DOHH2 (cell line): ENCODE data around the gene PC.

Experiments used
- H3F3A ChIP-seq: fragments of 200-600 bp; sonication (generic), shearing (Covaris generic); 2 replicates; pipeline ENCODE4 v1.6.0; 2016; ENCODE audit warnings: antibody characterized with exemption, mild to moderate bottlenecking; ENCODE audit not compliant: control insufficient read depth, insufficient read depth
- H3K27ac ChIP-seq: fragments of 200-600 bp; sonication (generic); 2 replicates; pipeline ENCODE4 v1.5.1; 2014; ENCODE audit warnings: low read depth, mild to moderate bottlenecking, low read length, moderate library complexity
- H3K27me3 ChIP-seq: fragments of 200-600 bp; sonication (generic); 2 replicates; pipeline ENCODE4 v1.6.1; 2014; ENCODE audit warnings: mild to moderate bottlenecking, low read length, mixed read lengths; ENCODE audit not compliant: control insufficient read depth
- H3K36me3 ChIP-seq: fragments of 200-600 bp; sonication (generic); 2 replicates; pipeline ENCODE4 v1.6.1; 2014; ENCODE audit warnings: mild to moderate bottlenecking, low read length, moderate library complexity, mixed read lengths; ENCODE audit not compliant: control insufficient read depth
- H3K4me1 ChIP-seq: fragments of 200-600 bp; sonication (generic); 2 replicates; pipeline ENCODE4 v1.6.1; 2014; ENCODE audit warnings: mild to moderate bottlenecking, low read length, mixed read lengths; ENCODE audit not compliant: control insufficient read depth
- H3K4me2 ChIP-seq: fragments of 200-600 bp; sonication (generic); 2 replicates; pipeline ENCODE4 v1.6.0; 2014; ENCODE audit warnings: mild to moderate bottlenecking, low read length, moderate library complexity
- H3K4me3 ChIP-seq: fragments of 200-600 bp; sonication (generic); 2 replicates; pipeline ENCODE4 v1.5.1; 2014; ENCODE audit warnings: mild to moderate bottlenecking, low read length, mixed read lengths
- H3K79me2 ChIP-seq: fragments of 200-600 bp; sonication (generic); 2 replicates; pipeline ENCODE4 v1.6.1; 2014; ENCODE audit warnings: mild to moderate bottlenecking, low read length, mixed read lengths; ENCODE audit not compliant: control insufficient read depth
- H3K9me2 ChIP-seq: fragments of 200-600 bp; sonication (generic); replicated peaks from 2 replicates; pipeline ENCODE4 v1.6.1; 2014; ENCODE audit warnings: mild to moderate bottlenecking, low read length, mixed read lengths; ENCODE audit not compliant: control insufficient read depth
- H3K9me3 ChIP-seq: fragments of 200-600 bp; sonication (generic); 2 replicates; pipeline ENCODE4 v1.6.1; 2014; ENCODE audit warnings: antibody characterized with exemption, low read length, mixed read lengths; ENCODE audit not compliant: control insufficient read depth, insufficient read depth
- H4K20me1 ChIP-seq: fragments of 200-600 bp; sonication (generic); 2 replicates; pipeline ENCODE4 v1.6.0; 2014; ENCODE audit warnings: low read depth, mild to moderate bottlenecking, antibody characterized with exemption, low read length, moderate library complexity; ENCODE audit not compliant: control insufficient read depth, insufficient read depth
- EZH2phosphoT487 ChIP-seq: fragments of 200-600 bp; sonication (generic); IDR thresholded peaks from 2 replicates; pipeline ENCODE4 v1.6.1; 2017; ENCODE audit warnings: borderline replicate concordance, mild to moderate bottlenecking, antibody characterized with exemption, low read length, moderate library complexity, mixed read lengths
- TF ChIP-seq, protein P1 (sequence below): fragments of 200-600 bp; sonication (generic); IDR thresholded peaks from one replicate; pipeline ENCODE4 v1.5.1; 2014; ENCODE audit warnings: antibody characterized with exemption, mild to moderate bottlenecking, low read depth, low read length; ENCODE audit not compliant: poor library complexity, severe bottlenecking

The PC gene

DNA sequence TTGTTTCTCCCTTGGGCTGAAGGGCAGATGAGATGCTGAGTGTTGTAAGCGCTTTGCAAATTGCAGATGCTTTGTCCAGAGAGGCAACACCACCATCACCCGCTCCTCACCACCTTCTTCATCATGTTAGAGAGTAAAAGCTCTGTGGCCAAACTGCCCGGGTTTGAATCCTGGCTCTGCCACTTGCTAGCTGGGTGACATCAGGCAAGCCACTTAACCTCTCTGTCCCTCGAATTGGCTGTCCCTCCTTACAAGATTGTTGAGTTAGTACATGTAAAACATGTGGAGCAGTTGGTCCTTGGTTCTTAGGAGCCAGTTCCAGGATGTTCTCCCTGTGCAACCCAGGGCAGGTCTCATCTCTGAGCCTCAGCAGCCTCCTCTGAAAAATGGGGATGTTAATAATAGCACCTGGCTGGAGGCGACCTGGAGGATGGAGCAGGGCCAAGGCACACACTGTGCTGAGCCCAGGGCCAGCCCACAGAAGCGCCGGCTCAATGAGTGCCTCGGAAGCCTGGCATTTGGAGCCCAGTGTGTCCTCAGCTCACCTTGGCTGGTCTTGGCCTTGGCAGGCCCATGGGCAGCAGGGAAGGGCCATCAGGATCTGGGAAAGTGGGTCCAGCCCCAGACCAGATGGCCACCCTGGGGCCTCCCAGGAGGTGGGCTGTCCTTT is 27.5 kb upstream of the PC start:
- H3K4me2 ChIP-seq: no peak overlapping the region
- no peaks in the 10 kb centered on the region for H4K20me1 ChIP-seq
- no peaks in the 10 kb centered on the region for H3K79me2 ChIP-seq
- no peaks in the 10 kb centered on the region for H3K9me2 ChIP-seq
- peaks cover 9% of the 10 kb centered on the region; the same call in 1 of the 2 replicates for H3K27me3 ChIP-seq
- peaks cover 11% of the 10 kb centered on the region for H3K4me1 ChIP-seq
- no peaks in the 10 kb centered on the region for H3K36me3 ChIP-seq
- no peaks in the 10 kb centered on the region for H3K9me3 ChIP-seq
- H3F3A ChIP-seq: no peaks in the 10 kb centered on the region
- TF ChIP-seq, protein P1, sequence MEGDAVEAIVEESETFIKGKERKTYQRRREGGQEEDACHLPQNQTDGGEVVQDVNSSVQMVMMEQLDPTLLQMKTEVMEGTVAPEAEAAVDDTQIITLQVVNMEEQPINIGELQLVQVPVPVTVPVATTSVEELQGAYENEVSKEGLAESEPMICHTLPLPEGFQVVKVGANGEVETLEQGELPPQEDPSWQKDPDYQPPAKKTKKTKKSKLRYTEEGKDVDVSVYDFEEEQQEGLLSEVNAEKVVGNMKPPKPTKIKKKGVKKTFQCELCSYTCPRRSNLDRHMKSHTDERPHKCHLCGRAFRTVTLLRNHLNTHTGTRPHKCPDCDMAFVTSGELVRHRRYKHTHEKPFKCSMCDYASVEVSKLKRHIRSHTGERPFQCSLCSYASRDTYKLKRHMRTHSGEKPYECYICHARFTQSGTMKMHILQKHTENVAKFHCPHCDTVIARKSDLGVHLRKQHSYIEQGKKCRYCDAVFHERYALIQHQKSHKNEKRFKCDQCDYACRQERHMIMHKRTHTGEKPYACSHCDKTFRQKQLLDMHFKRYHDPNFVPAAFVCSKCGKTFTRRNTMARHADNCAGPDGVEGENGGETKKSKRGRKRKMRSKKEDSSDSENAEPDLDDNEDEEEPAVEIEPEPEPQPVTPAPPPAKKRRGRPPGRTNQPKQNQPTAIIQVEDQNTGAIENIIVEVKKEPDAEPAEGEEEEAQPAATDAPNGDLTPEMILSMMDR: no peak
- TF ChIP-seq EZH2phosphoT487: no peak
- no peak overlapping the region for H3K27ac ChIP-seq
- H3K4me3 ChIP-seq: no peak overlapping the region

DNA sequence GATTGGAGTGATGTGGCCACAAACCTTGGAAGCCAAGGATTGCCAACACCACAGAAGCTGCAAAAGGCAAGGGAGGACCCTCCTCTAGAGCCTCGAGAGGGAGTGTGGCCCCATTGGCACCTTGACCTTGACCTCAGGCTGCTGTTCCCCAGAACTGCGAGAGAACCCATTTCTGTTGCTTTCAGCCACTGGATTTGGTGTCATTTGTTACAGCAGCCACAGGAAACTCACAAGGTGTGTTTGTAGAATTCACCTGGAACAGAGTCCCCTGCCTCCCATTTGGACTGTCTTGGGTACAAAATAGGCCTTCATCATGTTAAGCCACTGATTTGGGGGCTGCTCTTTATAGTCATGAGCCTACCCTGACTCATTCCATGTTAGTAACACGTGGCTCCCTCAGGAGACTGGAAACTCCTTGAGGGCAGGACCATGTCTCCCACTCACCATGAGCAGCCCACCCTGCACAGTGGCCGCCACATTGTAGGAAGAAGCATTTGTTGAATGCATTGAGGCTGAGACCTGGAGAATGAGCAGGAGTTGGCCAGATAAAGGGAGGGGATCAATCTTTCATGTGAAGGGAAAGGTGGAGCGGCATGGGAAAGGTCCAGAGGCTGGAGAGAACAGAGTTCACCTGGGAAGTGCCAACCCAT is 25.2 kb upstream of the PC start:
- H3K9me3 ChIP-seq: no peaks in the 10 kb centered on the region
- no peaks in the 10 kb centered on the region for H4K20me1 ChIP-seq
- peaks cover 9% of the 10 kb centered on the region; the same call in 1 of the 2 replicates for H3K27me3 ChIP-seq
- no peak overlapping the region for H3K27ac ChIP-seq
- H3K4me2 ChIP-seq: no peak overlapping the region
- H3K36me3 ChIP-seq: no peaks in the 10 kb centered on the region
- no peak for TF ChIP-seq EZH2phosphoT487
- TF ChIP-seq, protein P1: no peak
- peaks cover 11% of the 10 kb centered on the region for H3K4me1 ChIP-seq
- no peaks in the 10 kb centered on the region for H3K79me2 ChIP-seq
- H3K9me2 ChIP-seq: no peaks in the 10 kb centered on the region
- no peaks in the 10 kb centered on the region for H3F3A ChIP-seq
- H3K4me3 ChIP-seq: no peak overlapping the region

DNA sequence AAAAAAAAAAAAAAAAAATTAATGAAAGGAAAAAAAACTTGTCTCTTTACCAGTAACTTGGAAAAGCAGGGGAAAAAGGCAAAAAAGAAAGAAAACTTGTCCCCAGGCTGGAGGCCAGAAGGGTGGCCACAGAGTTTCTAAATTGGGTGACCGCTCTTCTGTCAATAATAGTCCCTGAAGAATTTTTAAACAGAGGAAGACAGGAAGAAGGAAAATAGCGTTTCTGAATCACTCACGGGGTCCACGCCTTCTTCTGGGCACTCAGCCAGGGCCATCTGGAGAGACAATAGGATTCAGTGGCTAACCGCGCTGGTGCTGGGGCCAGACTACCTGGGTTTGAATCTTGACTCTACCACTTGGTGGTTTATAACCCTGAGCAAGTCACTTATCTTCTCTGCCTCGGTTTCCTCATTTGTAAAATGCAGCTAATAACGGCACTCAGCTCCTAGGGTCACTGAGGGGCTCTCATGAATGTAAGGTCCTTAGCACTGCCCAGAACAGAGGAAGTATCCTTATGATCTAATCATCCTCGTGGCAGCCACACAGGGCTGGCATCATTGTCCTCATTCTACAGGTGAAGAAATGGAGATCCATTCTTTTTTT is 23.9 kb upstream of the PC start:
- Histone ChIP-seq H3F3A (no peaks in the 10 kb centered on the region), H3K9me2 (no peaks in the 10 kb centered on the region), H3K36me3 (no peaks in the 10 kb centered on the region), H3K27ac (no peak overlapping the region), H3K9me3 (no peaks in the 10 kb centered on the region), H3K4me1 (peaks cover 11% of the 10 kb centered on the region), H3K79me2 (no peaks in the 10 kb centered on the region), H4K20me1 (no peaks in the 10 kb centered on the region), H3K4me3 (no peak overlapping the region), H3K27me3 (peaks cover 9% of the 10 kb centered on the region; the same call in 1 of the 2 replicates), H3K4me2 (peak overlapping the region; percentile 34)
- no peak for TF ChIP-seq EZH2phosphoT487
- TF ChIP-seq, protein P1: no peak
